ENCODE measurements around the gene REEP6.
"Not testable (repeated sequence)": the region's sequence is repeated elsewhere in the genome, so short reads cannot be mapped to it uniquely, and the experiment has no call there.

The REEP6 gene

DNA sequence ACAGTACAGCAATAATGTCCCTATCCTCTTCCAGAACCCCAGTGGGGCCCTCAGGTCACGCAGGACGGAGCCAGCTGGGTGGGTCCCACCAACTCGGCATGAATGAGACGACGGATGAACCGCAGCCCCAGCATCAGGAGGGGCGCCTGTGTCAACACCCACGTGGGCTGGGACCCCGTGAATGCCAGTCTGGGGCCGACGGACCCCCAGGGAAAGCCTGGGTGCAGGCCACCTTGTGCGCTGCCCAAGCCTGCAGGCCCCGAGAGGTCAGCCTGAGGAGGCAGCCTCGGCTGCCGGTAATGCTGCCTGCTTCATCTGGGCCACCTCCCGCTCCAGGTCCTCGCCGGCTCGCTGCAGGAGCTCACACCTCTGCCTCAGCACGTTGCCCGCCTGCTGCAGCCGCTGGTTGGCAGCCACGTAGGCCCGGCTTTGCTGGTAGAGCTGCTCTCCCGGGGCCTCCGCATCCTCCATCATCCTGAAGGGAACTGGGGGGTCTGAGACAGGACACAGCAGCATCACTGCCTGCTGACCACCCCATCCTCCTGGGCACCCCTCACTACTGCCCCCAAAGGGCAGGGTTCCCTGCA lies 16.1 kb upstream of the REEP6 start:
- no peak overlapping the region for H3K27ac Mint-ChIP-seq
- TF ChIP-seq, protein P1, sequence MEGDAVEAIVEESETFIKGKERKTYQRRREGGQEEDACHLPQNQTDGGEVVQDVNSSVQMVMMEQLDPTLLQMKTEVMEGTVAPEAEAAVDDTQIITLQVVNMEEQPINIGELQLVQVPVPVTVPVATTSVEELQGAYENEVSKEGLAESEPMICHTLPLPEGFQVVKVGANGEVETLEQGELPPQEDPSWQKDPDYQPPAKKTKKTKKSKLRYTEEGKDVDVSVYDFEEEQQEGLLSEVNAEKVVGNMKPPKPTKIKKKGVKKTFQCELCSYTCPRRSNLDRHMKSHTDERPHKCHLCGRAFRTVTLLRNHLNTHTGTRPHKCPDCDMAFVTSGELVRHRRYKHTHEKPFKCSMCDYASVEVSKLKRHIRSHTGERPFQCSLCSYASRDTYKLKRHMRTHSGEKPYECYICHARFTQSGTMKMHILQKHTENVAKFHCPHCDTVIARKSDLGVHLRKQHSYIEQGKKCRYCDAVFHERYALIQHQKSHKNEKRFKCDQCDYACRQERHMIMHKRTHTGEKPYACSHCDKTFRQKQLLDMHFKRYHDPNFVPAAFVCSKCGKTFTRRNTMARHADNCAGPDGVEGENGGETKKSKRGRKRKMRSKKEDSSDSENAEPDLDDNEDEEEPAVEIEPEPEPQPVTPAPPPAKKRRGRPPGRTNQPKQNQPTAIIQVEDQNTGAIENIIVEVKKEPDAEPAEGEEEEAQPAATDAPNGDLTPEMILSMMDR (IDR thresholded peaks at IDR 0.05; ENCODE audit: unreplicated experiment in 3 of 3): no peak
- H3K27me3 Mint-ChIP-seq (ENCODE audit: low read depth): peaks cover 57% of the 10 kb centered on the region
- H3K36me3 Mint-ChIP-seq (ENCODE audit: low read depth): no peaks in the 10 kb centered on the region
- H3K4me3 Mint-ChIP-seq: no peak overlapping the region
- H3K4me1 Mint-ChIP-seq: peaks cover 11% of the 10 kb centered on the region
- no peaks in the 10 kb centered on the region for H3K9me3 Mint-ChIP-seq

DNA sequence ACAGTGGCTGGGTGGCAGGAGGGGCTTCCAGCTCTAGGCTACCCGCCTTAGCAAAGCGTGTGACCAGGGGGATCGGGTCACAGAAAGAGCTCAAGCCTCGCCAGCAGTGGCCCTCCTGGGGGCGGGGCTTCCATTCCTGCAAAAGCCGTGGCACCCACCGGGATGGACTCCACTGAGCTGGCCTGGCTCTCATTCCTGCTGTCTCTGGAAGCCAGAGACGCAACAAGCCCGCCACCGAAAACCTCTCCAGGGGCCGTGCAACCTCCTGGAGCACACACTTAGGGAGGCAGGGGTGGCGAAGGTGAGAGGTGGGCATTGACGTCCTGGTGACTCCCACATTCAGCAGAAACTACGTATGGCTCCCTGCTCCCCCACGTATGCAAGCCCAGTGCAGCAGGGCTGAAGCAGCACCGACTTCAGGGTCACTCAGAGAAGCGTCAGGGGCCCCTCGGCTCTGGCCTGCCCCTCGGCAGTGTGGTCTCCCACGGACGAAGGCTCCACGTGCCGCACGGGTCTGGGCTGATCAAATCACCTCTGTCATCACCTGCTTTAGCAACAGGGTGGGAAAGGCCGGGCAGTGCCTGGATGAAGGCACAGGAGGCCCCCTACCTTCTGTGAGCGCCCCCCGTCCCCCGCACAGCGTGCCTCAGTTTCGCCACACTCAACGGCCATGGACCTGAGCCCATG lies 15.1 kb upstream of the REEP6 start:
- H3K27ac Mint-ChIP-seq: no peak overlapping the region
- H3K4me3 Mint-ChIP-seq: peak overlapping the region in 1 of 3 experiments; percentile 19
- H3K4me1 Mint-ChIP-seq: peaks cover 11% of the 10 kb centered on the region
- TF ChIP-seq, protein P1 (IDR thresholded peaks at IDR 0.05; ENCODE audit: unreplicated experiment in 3 of 3): no peak
- no peaks in the 10 kb centered on the region for H3K9me3 Mint-ChIP-seq
- peaks cover 47% of the 10 kb centered on the region for H3K27me3 Mint-ChIP-seq (ENCODE audit: low read depth)
- H3K36me3 Mint-ChIP-seq (ENCODE audit: low read depth): no peaks in the 10 kb centered on the region

DNA sequence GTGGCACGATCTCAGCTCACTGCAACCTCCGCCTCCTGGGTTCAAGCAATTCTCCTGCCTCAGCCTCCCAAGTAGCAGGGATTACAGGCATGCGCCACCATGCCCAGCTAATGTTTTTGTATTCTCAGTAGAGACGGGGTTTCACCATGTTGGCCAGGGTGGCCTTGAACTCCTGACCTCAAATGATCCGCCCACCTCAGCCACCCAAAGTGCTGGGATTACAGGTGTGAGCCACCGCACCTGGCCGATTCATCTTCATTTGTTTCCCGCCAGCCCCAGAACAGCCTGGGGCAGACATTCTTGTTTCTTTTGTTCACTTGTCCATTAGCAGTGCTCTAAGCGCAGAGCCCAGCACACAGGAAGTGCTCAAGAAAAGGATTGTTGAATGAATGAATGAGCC lies 13.9 kb upstream of the REEP6 start:
- not testable (repeated sequence) for H3K9me3 Mint-ChIP-seq; H3K27ac Mint-ChIP-seq; H3K36me3 Mint-ChIP-seq (ENCODE audit: low read depth)
- peak overlapping the region; percentile 56 to 77 (median 73) for H3K4me3 Mint-ChIP-seq
- peaks cover 35% of the 10 kb centered on the region for H3K27me3 Mint-ChIP-seq (ENCODE audit: low read depth)
- peaks cover 11% of the 10 kb centered on the region for H3K4me1 Mint-ChIP-seq

- no peaks in the 10 kb centered on the region for H3K9me3 Mint-ChIP-seq
- H3K27ac Mint-ChIP-seq: peak within 1 kb of the TSS; percentile 91 to 95 (median 94)
- H3K4me3 Mint-ChIP-seq: peak within 1 kb of the TSS; percentile 93 to 99 (median 98)
- no peaks in the 10 kb centered on the region for H3K36me3 Mint-ChIP-seq (ENCODE audit: low read depth)
- H3K4me1 Mint-ChIP-seq: peaks cover 6% of the 10 kb centered on the region
- TF ChIP-seq, protein P1 (IDR thresholded peaks at IDR 0.05; ENCODE audit: unreplicated experiment in 3 of 3): no peak
- H3K27me3 Mint-ChIP-seq (ENCODE audit: low read depth): peaks cover 15% of the 10 kb centered on the region
Observed at GRCh38 chr19:1478934-1479707, 11.9 kb upstream of the REEP6 start, which contains the start of gene C19orf25. C19orf25 (minus strand) TSS chr19:1479215; CDS start chr19:1478903, 312 bp downstream.

- Mint-ChIP-seq H3K4me1 (peaks cover 6% of the 10 kb centered on the region), H3K27me3 (ENCODE audit: low read depth) (peaks cover 15% of the 10 kb centered on the region), H3K27ac (no peak overlapping the region), H3K4me3 (peak overlapping the region in 1 of 3 experiments; percentile 49), H3K9me3 (no peaks in the 10 kb centered on the region), H3K36me3 (ENCODE audit: low read depth) (no peaks in the 10 kb centered on the region)
- TF ChIP-seq, protein P1 (IDR thresholded peaks at IDR 0.05; ENCODE audit: unreplicated experiment in 3 of 3): no peak
Observed at GRCh38 chr19:1481224-1481892, 9.6 kb upstream of the REEP6 start.

- TF ChIP-seq, protein P1 (IDR thresholded peaks at IDR 0.05; ENCODE audit: unreplicated experiment in 3 of 3): no peak
- no peak overlapping the region for H3K27ac Mint-ChIP-seq
- peaks cover 6% of the 10 kb centered on the region for H3K4me1 Mint-ChIP-seq
- no peak overlapping the region for H3K4me3 Mint-ChIP-seq
- H3K36me3 Mint-ChIP-seq (ENCODE audit: low read depth): no peaks in the 10 kb centered on the region
- peaks cover 9% of the 10 kb centered on the region for H3K27me3 Mint-ChIP-seq (ENCODE audit: low read depth)
- no peaks in the 10 kb centered on the region for H3K9me3 Mint-ChIP-seq
Observed at GRCh38 chr19:1481893-1482360, 9.1 kb upstream of the REEP6 start.

Measured in nephron (organoid).